PFSK-1 (cell line): ENCODE results near the gene TREML2.

Experiments used
- FOXP2 ChIP-seq: optimal IDR thresholded peaks from 2 replicates; pipeline ENCODE3; 2011; ENCODE audit warnings: borderline replicate concordance, control low read depth, inconsistent platforms; ENCODE audit not compliant: insufficient read depth; ENCODE audit errors: extremely low read length, extremely low read depth
- POLR2AphosphoS5 ChIP-seq: IDR thresholded peaks from 2 replicates; pipeline ENCODE4 v1.6.1; 2012; ENCODE audit warnings: low read depth, mild to moderate bottlenecking, control low read depth, low read length, moderate library complexity
- SIN3A ChIP-seq: IDR thresholded peaks from 2 replicates; pipeline ENCODE4 v1.6.1; 2012; ENCODE audit warnings: mild to moderate bottlenecking, low read length, moderate library complexity, borderline replicate concordance; ENCODE audit not compliant: insufficient read depth
- TAF1 ChIP-seq: IDR thresholded peaks from 2 replicates; pipeline ENCODE4 v1.6.1; 2012; ENCODE audit warnings: low read length, control low read depth, borderline replicate concordance; ENCODE audit not compliant: insufficient read depth
- TF ChIP-seq, protein P1 (sequence below), 2 experiments: IDR thresholded peaks; 2 replicates each; pipeline versions ENCODE4 v1.6.1 to v1.8.0; 2011 to 2012; ENCODE audit warnings: low read depth in 2 of 2, low read length in 2 of 2, control low read depth in 1 of 2, inconsistent platforms in 1 of 2, mild to moderate bottlenecking in 1 of 2, moderate library complexity in 1 of 2; ENCODE audit not compliant: insufficient read depth in 1 of 2

Gene TREML2

DNA sequence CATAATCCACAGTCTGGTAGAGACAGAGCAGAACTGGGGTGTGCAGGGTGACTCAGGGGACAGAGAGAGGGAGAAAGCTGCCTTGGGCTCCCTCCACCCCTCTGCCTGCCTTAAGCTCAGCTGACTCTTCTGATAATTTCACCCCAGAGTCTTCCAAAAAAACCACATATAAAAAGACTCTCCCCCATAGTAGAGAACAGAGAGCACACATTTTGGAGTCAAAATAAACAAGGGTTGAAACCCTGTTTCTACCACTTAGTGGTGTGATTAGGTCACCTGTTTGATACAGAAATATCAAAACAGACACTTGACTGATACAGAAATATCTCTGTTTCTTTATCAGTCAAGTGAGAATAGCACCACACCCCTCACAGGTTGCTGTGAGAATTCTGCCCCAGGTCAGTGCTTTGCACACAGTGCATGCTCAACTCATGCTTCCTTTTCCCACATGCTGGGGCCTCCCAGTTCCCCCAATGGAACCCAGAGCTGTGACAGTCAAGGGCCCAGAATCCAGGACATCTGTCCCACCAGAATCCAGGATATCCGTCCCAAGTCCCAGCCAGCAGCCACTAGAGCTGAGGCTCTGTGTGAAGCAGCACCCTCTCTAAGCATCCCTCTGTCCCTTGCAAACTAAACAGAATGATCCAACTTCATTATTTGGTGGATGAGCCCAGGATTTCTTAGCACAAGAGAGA, 1.2 kb downstream of the TREML2 start:
- TF ChIP-seq FOXP2 (no peak), SIN3A (no peak), POLR2AphosphoS5 (no peak), TAF1 (no peak)
- TF ChIP-seq, protein P1, sequence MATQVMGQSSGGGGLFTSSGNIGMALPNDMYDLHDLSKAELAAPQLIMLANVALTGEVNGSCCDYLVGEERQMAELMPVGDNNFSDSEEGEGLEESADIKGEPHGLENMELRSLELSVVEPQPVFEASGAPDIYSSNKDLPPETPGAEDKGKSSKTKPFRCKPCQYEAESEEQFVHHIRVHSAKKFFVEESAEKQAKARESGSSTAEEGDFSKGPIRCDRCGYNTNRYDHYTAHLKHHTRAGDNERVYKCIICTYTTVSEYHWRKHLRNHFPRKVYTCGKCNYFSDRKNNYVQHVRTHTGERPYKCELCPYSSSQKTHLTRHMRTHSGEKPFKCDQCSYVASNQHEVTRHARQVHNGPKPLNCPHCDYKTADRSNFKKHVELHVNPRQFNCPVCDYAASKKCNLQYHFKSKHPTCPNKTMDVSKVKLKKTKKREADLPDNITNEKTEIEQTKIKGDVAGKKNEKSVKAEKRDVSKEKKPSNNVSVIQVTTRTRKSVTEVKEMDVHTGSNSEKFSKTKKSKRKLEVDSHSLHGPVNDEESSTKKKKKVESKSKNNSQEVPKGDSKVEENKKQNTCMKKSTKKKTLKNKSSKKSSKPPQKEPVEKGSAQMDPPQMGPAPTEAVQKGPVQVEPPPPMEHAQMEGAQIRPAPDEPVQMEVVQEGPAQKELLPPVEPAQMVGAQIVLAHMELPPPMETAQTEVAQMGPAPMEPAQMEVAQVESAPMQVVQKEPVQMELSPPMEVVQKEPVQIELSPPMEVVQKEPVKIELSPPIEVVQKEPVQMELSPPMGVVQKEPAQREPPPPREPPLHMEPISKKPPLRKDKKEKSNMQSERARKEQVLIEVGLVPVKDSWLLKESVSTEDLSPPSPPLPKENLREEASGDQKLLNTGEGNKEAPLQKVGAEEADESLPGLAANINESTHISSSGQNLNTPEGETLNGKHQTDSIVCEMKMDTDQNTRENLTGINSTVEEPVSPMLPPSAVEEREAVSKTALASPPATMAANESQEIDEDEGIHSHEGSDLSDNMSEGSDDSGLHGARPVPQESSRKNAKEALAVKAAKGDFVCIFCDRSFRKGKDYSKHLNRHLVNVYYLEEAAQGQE (IDR thresholded peaks at IDR 0.05; ENCODE audit: insufficient read depth in 1 of 2, low read depth in 2 of 2, low read length in 2 of 2), result no peak

GRCh38 chr6:41197234-41197633, 3.7 kb downstream of the TREML2 start:
- TF ChIP-seq, protein P1 (IDR thresholded peaks at IDR 0.05; ENCODE audit: insufficient read depth in 1 of 2, low read depth in 2 of 2, low read length in 2 of 2), result no peak
- no peak for TF ChIP-seq POLR2AphosphoS5

GRCh38 chr6:41194386-41194785, 6.6 kb downstream of the TREML2 start:
- no peak for TF ChIP-seq TAF1
- TF ChIP-seq POLR2AphosphoS5, result no peak
- TF ChIP-seq FOXP2, result no peak
- TF ChIP-seq SIN3A, result no peak
- TF ChIP-seq, protein P1 (IDR thresholded peaks at IDR 0.05; ENCODE audit: insufficient read depth in 1 of 2, low read depth in 2 of 2, low read length in 2 of 2), result no peak

- TF ChIP-seq, protein P1 (IDR thresholded peaks at IDR 0.05; ENCODE audit: insufficient read depth in 1 of 2, low read depth in 2 of 2, low read length in 2 of 2), result no peak
- TF ChIP-seq SIN3A (no peak), TAF1 (no peak), FOXP2 (no peak), POLR2AphosphoS5 (no peak)
Measured at GRCh38 chr6:41193884-41194283, 7.1 kb downstream of the TREML2 start.
